HG03097 (cell line): Measurements from ENCODE around the gene MSANTD1.
A peak's percentile ranks its signal among the peaks of the same experiment; 100 is the strongest.
"Not testable (repeated sequence)": the region's sequence is repeated elsewhere in the genome, so short reads cannot be mapped to it uniquely, and the experiment has no call there.

Source experiments
- ATAC-seq: cut with Tn5 transposase; IDR thresholded peaks from one replicate; pipeline ENCODE4 v1.9.1; 2021; ENCODE audit not compliant: unreplicated experiment, low FRiP score

MSANTD1 gene

GRCh38 chr4:3299976-3300671 lies 51.2 kb downstream of the MSANTD1 start:
- ATAC-seq: no peak

- not testable (repeated sequence) for ATAC-seq
These were observed 51.9 kb downstream of the MSANTD1 start for GRCh38 chr4:3300882-3301281.

- no peak for ATAC-seq
These were observed 52.7 kb downstream of the MSANTD1 start for GRCh38 chr4:3301450-3302172.

DNA sequence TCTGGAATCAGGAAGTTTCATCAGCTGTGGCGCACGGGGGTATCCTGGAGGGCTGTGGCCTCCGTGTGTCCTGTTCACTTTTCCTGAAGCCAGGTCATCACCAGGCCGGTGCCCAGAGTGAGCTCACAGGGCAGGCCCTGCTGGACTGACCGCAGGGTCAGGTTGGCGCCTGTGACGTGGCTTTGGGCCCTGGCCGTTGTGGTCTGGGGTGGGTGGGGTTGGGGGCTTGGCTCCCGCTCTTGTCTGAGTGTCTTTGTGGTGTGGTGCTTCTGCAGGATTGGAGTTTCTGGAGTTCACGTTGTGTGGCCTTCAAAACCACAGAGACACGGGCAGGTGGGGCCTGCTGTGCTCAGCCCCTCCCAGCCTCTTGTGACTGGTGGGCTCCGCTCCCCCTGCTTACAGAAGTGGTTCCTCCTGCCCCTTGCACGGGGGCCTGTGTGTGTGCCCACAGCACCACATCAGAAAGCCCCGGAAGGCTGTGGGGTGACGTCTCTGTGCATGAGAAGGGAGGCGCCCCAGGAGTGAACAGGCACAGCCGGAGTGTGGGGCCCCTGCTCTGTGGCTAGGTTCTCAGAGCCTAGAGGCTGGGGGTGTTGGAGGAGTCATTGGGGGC lies 53.3 kb downstream of the MSANTD1 start:
- ATAC-seq: peak; percentile 45

- peak; percentile 14 for ATAC-seq
These were observed 54.0 kb downstream of the MSANTD1 start for GRCh38 chr4:3302786-3303564.

GRCh38 chr4:3303565-3303824 lies 54.5 kb downstream of the MSANTD1 start:
- ATAC-seq: no peak

DNA sequence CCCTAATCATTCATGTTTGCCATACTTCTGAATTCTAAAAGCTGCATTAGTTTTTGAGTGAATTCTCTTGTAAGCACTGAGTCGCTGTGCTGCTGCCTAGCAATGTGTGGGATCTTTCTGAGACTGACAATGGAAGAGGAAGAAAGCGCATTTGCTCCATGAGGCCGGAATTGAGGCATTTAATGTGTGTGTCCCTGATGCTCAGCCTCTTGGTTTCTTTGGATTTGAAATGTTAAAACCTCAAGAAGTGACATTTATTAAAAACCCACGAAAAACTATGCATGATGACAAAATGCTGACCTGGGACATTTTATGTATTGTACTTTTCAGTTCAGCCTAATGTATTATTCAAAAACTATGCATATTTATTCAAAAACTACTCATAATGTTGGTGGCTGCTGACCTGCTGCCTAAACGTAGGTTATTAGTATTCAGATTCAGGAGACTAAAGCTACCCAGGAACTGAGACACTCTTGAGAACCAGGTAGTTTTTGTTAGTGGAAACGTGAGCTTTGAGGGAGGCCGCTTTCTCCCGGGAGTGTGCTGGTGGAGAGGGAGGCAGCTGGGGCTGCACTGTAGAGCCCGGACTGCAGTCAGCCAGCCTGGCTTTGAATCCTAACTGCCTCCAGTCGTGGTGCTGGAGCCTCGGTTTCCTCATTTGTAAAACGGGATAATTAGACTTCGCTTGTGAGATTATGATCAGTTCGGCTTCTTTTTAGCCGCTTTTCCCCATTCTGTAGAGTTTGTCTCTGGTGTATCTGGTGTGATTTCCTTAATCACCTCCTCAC lies 55.2 kb downstream of the MSANTD1 start:
- ATAC-seq: no peak

GRCh38 chr4:3304831-3305609 lies 56.1 kb downstream of the MSANTD1 start:
- no peak for ATAC-seq

DNA sequence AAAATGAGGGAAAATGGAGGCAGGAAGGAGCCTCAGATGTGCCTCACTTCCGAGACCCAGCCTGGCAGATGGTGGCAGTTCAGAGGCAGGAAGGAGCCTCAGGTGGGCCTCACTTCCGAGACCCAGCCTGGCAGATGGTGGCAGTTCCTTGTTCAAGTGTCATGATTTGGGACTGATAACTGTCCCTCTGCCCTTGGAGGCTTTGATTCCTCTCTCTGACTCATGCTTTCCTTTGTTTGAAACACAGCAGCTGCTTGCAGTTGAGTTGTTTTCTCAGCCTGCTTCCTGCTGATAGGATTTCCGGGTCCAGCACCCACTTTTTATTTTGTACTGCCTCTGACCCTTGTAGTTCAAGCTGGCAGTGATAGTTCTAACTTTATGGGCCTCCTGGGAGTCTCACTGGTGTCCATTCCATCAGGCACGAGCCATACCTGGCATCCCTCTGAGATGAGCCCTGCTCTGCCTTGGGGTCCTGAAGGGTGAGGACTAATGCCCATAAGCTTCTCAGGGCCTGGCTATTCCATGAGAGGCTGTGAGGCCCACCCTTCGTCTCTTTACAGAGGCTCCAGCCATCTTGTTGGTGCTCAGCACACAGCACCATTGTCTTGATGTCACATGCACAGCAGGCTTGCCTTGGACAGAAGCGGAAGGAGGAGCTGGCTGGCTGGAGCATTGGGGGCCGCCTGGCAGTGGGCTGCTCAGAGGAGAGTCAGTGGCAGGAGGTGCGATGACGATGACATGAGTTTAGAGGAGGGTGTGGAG lies 56.8 kb downstream of the MSANTD1 start:
- ATAC-seq: no peak
